AG04449 (cell line): ENCODE data around the gene NPAS3.

Source experiments
- CTCF ChIA-PET: fragments of 350-600 bp; formaldehyde crosslinking; extraction: SDS; loops from one replicate; lab custom pipeline; 2021; ENCODE audit warnings: antibody characterized with exemption; lab: Yijun Ruan, JAX
- POLR2A ChIA-PET: fragments of 400-600, 350-600 bp; formaldehyde crosslinking; extraction: SDS; loops from one replicate; lab custom pipeline; 2020; ENCODE audit warnings: antibody characterized with exemption, inconsistent platforms; lab: Yijun Ruan, JAX
- DNase-seq: peaks from one replicate; pipeline ENCODE4 v3.0.0-alpha.2; 2010; ENCODE audit warnings: low read depth, low spot score
- H3K4me3 ChIP-seq: 2 replicates; pipeline ENCODE4 v1.5.1; 2011; ENCODE audit warnings: low read depth, mild to moderate bottlenecking, control low read depth, low read length
- CTCF ChIP-seq: IDR thresholded peaks from one replicate; pipeline ENCODE4 v1.5.1; 2011; ENCODE audit warnings: mild to moderate bottlenecking, moderate library complexity, low read length, control low read depth, inconsistent platforms; ENCODE audit not compliant: insufficient read depth; ENCODE audit errors: missing control alignments

NPAS3 gene

DNA sequence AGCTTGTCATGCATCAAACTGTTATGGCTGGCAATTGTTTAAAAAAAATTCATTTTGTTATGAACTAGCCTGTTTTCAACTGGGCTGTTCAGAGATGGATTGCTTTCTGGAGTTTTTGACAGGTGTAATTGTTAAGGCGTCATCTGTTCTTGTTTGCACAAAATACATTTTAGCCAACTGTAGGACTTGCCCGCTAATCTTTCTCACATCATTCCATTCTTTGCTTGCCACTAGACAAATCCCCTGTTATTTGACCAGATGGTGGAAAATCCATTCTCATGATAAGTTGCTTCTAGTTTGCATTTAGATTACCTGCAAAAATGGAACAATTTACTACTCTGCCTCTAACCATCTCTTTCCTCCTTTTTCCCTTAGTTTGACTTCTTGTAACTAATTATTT lies 114.3 kb downstream of the NPAS3 start:
- DNase-seq: no peak
- POLR2A ChIA-PET: no interaction called here
- no peak for TF ChIP-seq CTCF
- CTCF ChIA-PET: no interaction called here
- H3K4me3 ChIP-seq: no peak overlapping the region

DNA sequence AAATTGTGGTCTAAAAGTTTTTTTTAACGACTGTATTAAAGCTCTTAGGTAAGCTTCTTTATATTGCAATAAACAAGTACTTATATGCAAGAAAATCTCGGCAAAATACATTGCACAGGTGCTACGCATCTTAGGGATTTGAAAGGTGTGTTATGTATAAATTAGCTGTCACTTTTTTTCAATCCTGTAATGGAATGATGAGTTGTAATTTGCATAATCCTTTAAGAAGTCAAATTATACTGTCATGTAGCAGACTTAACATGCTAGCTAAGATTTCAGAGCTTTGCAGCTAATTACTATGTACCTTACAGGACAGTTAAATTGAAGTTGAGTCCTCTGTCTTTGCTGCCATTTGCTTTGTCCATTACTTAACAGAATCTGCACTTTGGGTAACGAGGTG lies 117.5 kb downstream of the NPAS3 start:
- POLR2A ChIA-PET: no interaction called here
- H3K4me3 ChIP-seq: no peak overlapping the region
- DNase-seq: no peak
- CTCF ChIA-PET: no interaction called here
- no peak for TF ChIP-seq CTCF

GRCh38 chr14:33057585-33057984 lies 118.9 kb downstream of the NPAS3 start:
- no peak overlapping the region for H3K4me3 ChIP-seq
- DNase-seq: no peak
- POLR2A ChIA-PET: no interaction called here
- no peak for TF ChIP-seq CTCF
- CTCF ChIA-PET: no interaction called here

DNA sequence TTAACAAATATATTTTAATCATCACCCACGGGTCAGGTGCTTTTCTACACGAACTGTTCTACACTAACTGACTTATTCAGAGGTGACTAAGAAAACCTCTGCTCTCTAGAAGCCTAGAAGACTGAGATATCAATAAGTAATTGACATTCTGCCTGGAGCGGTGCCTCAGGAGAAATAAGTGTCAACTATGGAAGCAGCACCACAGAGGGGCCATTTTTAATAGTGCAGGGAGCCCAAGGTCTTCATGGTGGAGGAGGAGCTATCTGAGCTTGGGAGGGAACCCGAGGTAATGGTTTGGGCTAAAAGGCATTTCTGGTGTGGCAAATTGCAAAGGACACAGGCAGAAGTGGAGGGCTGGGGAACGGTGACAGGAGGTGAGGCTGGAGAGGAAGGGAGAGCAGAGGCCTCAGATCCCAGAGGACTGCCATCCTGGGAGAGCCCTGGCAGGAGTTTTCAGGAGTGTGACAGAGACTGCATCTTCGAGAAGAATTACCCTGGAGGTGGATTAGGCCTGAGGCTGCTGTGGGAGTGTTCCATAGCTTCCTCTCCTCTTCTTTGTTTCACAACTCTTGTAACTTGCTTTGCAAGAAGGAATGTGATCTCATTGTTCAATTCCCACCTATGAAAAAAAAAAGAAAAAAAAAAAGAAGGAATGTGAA lies 123.1 kb downstream of the NPAS3 start:
- ChIA-PET POLR2A (no interaction called here), CTCF (no interaction called here)
- H3K4me3 ChIP-seq: no peak overlapping the region
- no peak for DNase-seq
- no peak for TF ChIP-seq CTCF

DNA sequence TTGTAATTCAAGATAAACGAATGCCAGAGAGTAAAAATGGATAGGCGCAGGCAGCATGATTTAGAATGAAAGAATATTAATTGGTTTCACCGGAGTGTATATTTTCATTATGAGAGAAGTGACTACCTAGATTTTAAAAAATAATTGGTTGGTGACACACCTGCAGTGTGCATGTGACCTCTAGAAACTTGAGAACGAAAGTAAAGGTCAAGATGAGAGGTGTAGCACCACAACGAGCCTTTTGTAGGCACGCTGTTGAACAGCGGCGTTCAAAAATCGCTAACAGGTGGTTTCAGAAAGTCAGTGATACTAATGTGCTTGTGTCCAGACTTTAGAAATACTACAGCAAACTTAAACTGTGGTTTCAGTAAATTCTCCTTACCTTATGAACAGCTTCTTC lies 123.8 kb downstream of the NPAS3 start:
- no peak overlapping the region for H3K4me3 ChIP-seq
- TF ChIP-seq CTCF: no peak
- ChIA-PET CTCF (no interaction called here), POLR2A (no interaction called here)
- no peak for DNase-seq

DNA sequence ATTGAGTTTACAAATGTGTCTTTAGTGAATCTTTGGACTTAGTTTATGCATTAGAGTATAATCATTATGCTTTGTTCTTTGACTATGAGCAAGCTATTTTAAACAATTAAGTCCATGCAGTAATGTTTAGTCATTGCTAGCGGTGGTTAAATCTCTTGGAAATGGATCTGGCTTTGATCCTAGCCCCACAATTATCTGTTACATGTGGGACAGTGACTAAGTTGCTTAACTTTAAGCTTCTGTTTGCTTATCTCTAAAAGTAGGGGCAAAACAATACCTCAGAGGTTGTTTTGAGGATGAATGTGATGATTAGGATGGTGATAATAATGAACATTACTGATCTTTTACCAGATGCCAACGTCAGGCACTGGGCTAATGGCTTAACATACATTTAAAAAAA lies 124.2 kb downstream of the NPAS3 start:
- ChIA-PET CTCF (no interaction called here), POLR2A (no interaction called here)
- no peak for TF ChIP-seq CTCF
- DNase-seq: no peak
- H3K4me3 ChIP-seq: no peak overlapping the region
